H9 (cell line): ENCODE data around the gene ZNF280D. TPM values are rescaled to one million over a fixed set of nuclear protein-coding genes. Genes with fewer than 3 reads are reported as not detected.

Source experiments
- DNase-seq: peaks from one replicate; pipeline ENCODE4 v3.0.0-alpha.2; 2017
- H2AFZ ChIP-seq: one replicate; pipeline ENCODE4 v1.6.1; 2013; ENCODE audit warnings: mild to moderate bottlenecking, low read length, control low read depth, moderate library complexity
- H2AK5ac ChIP-seq: 2 replicates; pipeline ENCODE4 v1.6.1; 2013; ENCODE audit warnings: low read length, control low read depth, mixed read lengths; ENCODE audit not compliant: insufficient read length
- H2BK120ac ChIP-seq: one replicate; pipeline ENCODE4 v1.6.1; 2013; ENCODE audit warnings: low read depth, mild to moderate bottlenecking, low read length, control low read depth, inconsistent platforms; ENCODE audit not compliant: poor library complexity, severe bottlenecking
- H2BK12ac ChIP-seq: 2 replicates; pipeline ENCODE4 v1.6.1; 2013; ENCODE audit warnings: low read length, control low read depth, mixed read lengths, low read depth; ENCODE audit not compliant: insufficient read length
- H2BK15ac ChIP-seq: 2 replicates; pipeline ENCODE4 v1.6.1; 2013; ENCODE audit warnings: low read depth, low read length, control low read depth
- H2BK20ac ChIP-seq: one replicate; pipeline ENCODE4 v1.6.1; 2013; ENCODE audit warnings: low read depth, mild to moderate bottlenecking, low read length, control low read depth, inconsistent platforms; ENCODE audit not compliant: poor library complexity, severe bottlenecking
- H2BK5ac ChIP-seq: 2 replicates; pipeline ENCODE4 v1.6.1; 2013; ENCODE audit warnings: low read length, control low read depth, mixed read lengths; ENCODE audit not compliant: insufficient read length
- H3K14ac ChIP-seq: 2 replicates; pipeline ENCODE4 v1.6.1; 2013; ENCODE audit warnings: low read length, control low read depth; ENCODE audit not compliant: insufficient read depth
- H3K18ac ChIP-seq: 2 replicates; pipeline ENCODE4 v1.6.1; 2013; ENCODE audit warnings: low read depth, mild to moderate bottlenecking, mixed read lengths, low read length, control low read depth; ENCODE audit not compliant: insufficient read length
- H3K23ac ChIP-seq: 2 replicates; pipeline ENCODE4 v1.6.1; 2013; ENCODE audit warnings: low read length, control low read depth, mixed read lengths, low read depth; ENCODE audit not compliant: insufficient read length
- H3K23me2 ChIP-seq: 2 replicates; pipeline ENCODE4 v1.6.1; 2013; ENCODE audit warnings: low read depth, mild to moderate bottlenecking, mixed read lengths, low read length, control low read depth; ENCODE audit not compliant: insufficient read length, poor library complexity, severe bottlenecking
- H3K27ac ChIP-seq: 2 replicates; pipeline ENCODE4 v1.5.1; 2013; ENCODE audit warnings: low read length, control low read depth, mixed read lengths, low read depth; ENCODE audit not compliant: insufficient read length
- H3K27me3 ChIP-seq: 2 replicates; pipeline ENCODE4 v1.6.1; 2013; ENCODE audit warnings: low read length, control low read depth, inconsistent platforms; ENCODE audit not compliant: insufficient read depth
- H3K4ac ChIP-seq: 2 replicates; pipeline ENCODE4 v1.6.1; 2013; ENCODE audit warnings: low read depth, mild to moderate bottlenecking, control low read depth, inconsistent platforms, low read length, moderate library complexity
- H3K4me1 ChIP-seq: 2 replicates; pipeline ENCODE4 v1.6.1; 2013; ENCODE audit warnings: low read length, control low read depth, inconsistent platforms; ENCODE audit not compliant: insufficient read depth
- H3K4me2 ChIP-seq: 2 replicates; pipeline ENCODE4 v1.6.1; 2013; ENCODE audit warnings: low read length, control low read depth, mixed read lengths; ENCODE audit not compliant: insufficient read length, insufficient read depth
- H3K56ac ChIP-seq: 2 replicates; pipeline ENCODE4 v1.6.1; 2013; ENCODE audit warnings: low read depth, mild to moderate bottlenecking, mixed read lengths, low read length, control low read depth; ENCODE audit not compliant: insufficient read length
- H3K79me1 ChIP-seq: 2 replicates; pipeline ENCODE4 v1.6.1; 2013; ENCODE audit warnings: low read depth, mild to moderate bottlenecking, moderate library complexity, low read length, control low read depth, inconsistent platforms; ENCODE audit not compliant: insufficient read depth, poor library complexity, severe bottlenecking
- H3K79me2 ChIP-seq: 2 replicates; pipeline ENCODE4 v1.6.1; 2013; ENCODE audit warnings: low read length, control low read depth, inconsistent platforms; ENCODE audit not compliant: insufficient read depth
- H3K9ac ChIP-seq: 2 replicates; pipeline ENCODE4 v1.6.1; 2013; ENCODE audit warnings: low read length, control low read depth, mixed read lengths; ENCODE audit not compliant: insufficient read length; ENCODE audit errors: extremely low read depth
- H3K9me3 ChIP-seq: one replicate; pipeline ENCODE4 v1.6.1; 2013; ENCODE audit warnings: low read depth, low read length, inconsistent platforms; ENCODE audit not compliant: control insufficient read depth
- H3T11ph ChIP-seq: one replicate; pipeline ENCODE4 v1.6.1; 2013; ENCODE audit warnings: mild to moderate bottlenecking, low read length, control low read depth, inconsistent platforms
- H4K20me1 ChIP-seq: one replicate; pipeline ENCODE4 v1.6.1; 2013; ENCODE audit not compliant: control insufficient read depth, insufficient read length, insufficient read depth
- H4K5ac ChIP-seq: 2 replicates; pipeline ENCODE4 v1.6.1; 2013; ENCODE audit warnings: low read depth, mild to moderate bottlenecking, mixed read lengths, low read length, control low read depth; ENCODE audit not compliant: insufficient read length
- H4K8ac ChIP-seq: replicated peaks from 2 replicates; pipeline ENCODE4 v1.6.1; 2013; ENCODE audit warnings: low read length, control low read depth, mixed read lengths, low read depth; ENCODE audit not compliant: insufficient read length
- H4K91ac ChIP-seq: 2 replicates; pipeline ENCODE4 v1.6.1; 2013; ENCODE audit warnings: low read depth, mild to moderate bottlenecking, moderate library complexity, mixed read lengths, low read length, control low read depth; ENCODE audit not compliant: insufficient read length
- H3K27ac Mint-ChIP-seq, 3 experiments: 2 replicates in 2 of 3; 3 replicates in 1 of 3; pipeline ENCODE4 v1.8.0; 2020 to 2021; ENCODE audit warnings: mixed read lengths in 3 of 3, mild to moderate bottlenecking in 1 of 3, moderate library complexity in 1 of 3
- H3K27me3 Mint-ChIP-seq: 2 replicates; pipeline ENCODE4 v1.8.0; 2021; ENCODE audit warnings: low read depth, mild to moderate bottlenecking, moderate library complexity, mixed read lengths
- H3K36me3 Mint-ChIP-seq, 3 experiments: 2 replicates in 2 of 3; 3 replicates in 1 of 3; pipeline ENCODE4 v1.8.0; 2020 to 2021; ENCODE audit warnings: low read depth in 3 of 3, mixed read lengths in 3 of 3; ENCODE audit not compliant: insufficient read depth in 1 of 3
- H3K4me1 Mint-ChIP-seq, 2 experiments: 2 replicates each; pipeline ENCODE4 v1.8.0; 2020; ENCODE audit warnings: mixed read lengths in 2 of 2
- H3K4me3 Mint-ChIP-seq, 2 experiments: 2 replicates in 1 of 2; 3 replicates in 1 of 2; pipeline ENCODE4 v1.8.0; 2020 to 2021; ENCODE audit warnings: mild to moderate bottlenecking in 2 of 2, mixed read lengths in 2 of 2, moderate library complexity in 1 of 2
- H3K9me3 Mint-ChIP-seq, 2 experiments: 2 replicates in 1 of 2; 3 replicates in 1 of 2; pipeline ENCODE4 v1.8.0; 2020; ENCODE audit warnings: mild to moderate bottlenecking in 2 of 2, mixed read lengths in 2 of 2, moderate library complexity in 1 of 2
- WGBS: extraction: QIAGEN DNeasy Blood & Tissue Kit; methylation state at CpG from one replicate; pipeline ENCODE4 v1.1.7; 2013; ENCODE audit warnings: missing lambda C conversion rate, low lambda C conversion rate, mixed read lengths; ENCODE audit not compliant: insufficient read length; ENCODE audit errors: extremely low coverage; 5-methylcytosine and 5-hydroxymethylcytosine counted together
- total RNA-seq: library from RNA; stranded (reverse); gene quantifications from 2 replicates; pipeline ENCODE4 v1.2.1, GENCODE V29; 2021
- TF ChIP-seq, protein P1 (sequence below): fragments of 200-600 bp; sonication (generic); conservative IDR thresholded peaks from 3 replicates; pipeline ENCODE4 v1.8.0; 2021; ENCODE audit warnings: antibody characterized with exemption, mild to moderate bottlenecking

Gene ZNF280D
- total RNA-seq, 1 experiment from 2014 or later: 5.7 TPM

DNA sequence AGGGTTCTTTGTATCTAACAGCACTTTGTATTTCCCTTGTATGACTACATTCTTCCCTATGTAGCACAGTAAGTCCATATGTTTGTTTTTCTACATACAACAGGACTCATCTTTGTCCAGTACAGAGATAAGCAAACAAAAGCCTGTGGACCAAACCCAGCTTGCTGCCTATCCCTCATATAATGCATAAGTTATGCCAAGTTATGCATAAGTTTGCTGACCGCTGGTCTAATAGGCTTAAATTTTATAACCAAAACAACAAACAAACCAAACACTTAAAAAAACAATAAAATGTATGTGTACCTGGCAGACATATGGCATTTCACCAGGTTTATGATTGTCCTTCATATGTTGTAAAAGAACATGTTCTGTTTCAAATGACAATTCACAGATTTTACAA lies 56.0 kb downstream of the ZNF280D start:
- H3K4ac ChIP-seq: no peak overlapping the region
- Mint-ChIP-seq H3K4me3 (no peak overlapping the region), H3K9me3 (no peaks in the 10 kb centered on the region), H3K36me3 (no peaks in the 10 kb centered on the region), H3K4me1 (peaks cover 0 to 2% of the 10 kb centered on the region in 2 experiments; a peak in 1 of 4 replicates), H3K27ac (no peak overlapping the region), H3K27me3 (no peaks in the 10 kb centered on the region)
- H3K23me2 ChIP-seq: no peaks in the 10 kb centered on the region
- H2BK20ac ChIP-seq: no peak overlapping the region
- no peak overlapping the region for H2BK12ac ChIP-seq
- WGBS: no CpG with 5 or more reads among the region's 1 CpG
- no peak overlapping the region for H2AFZ ChIP-seq
- H4K20me1 ChIP-seq: no peaks in the 10 kb centered on the region
- no peaks in the 10 kb centered on the region for H3K27me3 ChIP-seq
- H3T11ph ChIP-seq: no peak overlapping the region
- H2AK5ac ChIP-seq: no peak overlapping the region
- H3K18ac ChIP-seq: no peak overlapping the region
- no peaks in the 10 kb centered on the region for H3K4me1 ChIP-seq
- H4K5ac ChIP-seq: no peak overlapping the region
- H4K8ac ChIP-seq: no peak overlapping the region
- H3K79me1 ChIP-seq: no peaks in the 10 kb centered on the region
- H3K79me2 ChIP-seq: no peaks in the 10 kb centered on the region
- TF ChIP-seq, protein P1, sequence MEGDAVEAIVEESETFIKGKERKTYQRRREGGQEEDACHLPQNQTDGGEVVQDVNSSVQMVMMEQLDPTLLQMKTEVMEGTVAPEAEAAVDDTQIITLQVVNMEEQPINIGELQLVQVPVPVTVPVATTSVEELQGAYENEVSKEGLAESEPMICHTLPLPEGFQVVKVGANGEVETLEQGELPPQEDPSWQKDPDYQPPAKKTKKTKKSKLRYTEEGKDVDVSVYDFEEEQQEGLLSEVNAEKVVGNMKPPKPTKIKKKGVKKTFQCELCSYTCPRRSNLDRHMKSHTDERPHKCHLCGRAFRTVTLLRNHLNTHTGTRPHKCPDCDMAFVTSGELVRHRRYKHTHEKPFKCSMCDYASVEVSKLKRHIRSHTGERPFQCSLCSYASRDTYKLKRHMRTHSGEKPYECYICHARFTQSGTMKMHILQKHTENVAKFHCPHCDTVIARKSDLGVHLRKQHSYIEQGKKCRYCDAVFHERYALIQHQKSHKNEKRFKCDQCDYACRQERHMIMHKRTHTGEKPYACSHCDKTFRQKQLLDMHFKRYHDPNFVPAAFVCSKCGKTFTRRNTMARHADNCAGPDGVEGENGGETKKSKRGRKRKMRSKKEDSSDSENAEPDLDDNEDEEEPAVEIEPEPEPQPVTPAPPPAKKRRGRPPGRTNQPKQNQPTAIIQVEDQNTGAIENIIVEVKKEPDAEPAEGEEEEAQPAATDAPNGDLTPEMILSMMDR: no peak
- H3K56ac ChIP-seq: no peak overlapping the region
- no peak overlapping the region for H2BK120ac ChIP-seq
- no peak overlapping the region for H3K9ac ChIP-seq
- H2BK5ac ChIP-seq: no peak overlapping the region
- no peaks in the 10 kb centered on the region for H3K9me3 ChIP-seq
- no peak overlapping the region for H4K91ac ChIP-seq
- no peak overlapping the region for H3K14ac ChIP-seq
- H3K4me2 ChIP-seq: no peak overlapping the region
- DNase-seq: no peak
- no peak overlapping the region for H3K27ac ChIP-seq
- H3K23ac ChIP-seq: no peak overlapping the region
- no peak overlapping the region for H2BK15ac ChIP-seq
